HG03095 (cell line): Measurements from ENCODE around the gene MRPL52.
"Not testable (repeated sequence)": the region's sequence is repeated elsewhere in the genome, so short reads cannot be mapped to it uniquely, and the experiment has no call there.

Source experiments
- ATAC-seq: cut with Tn5 transposase; IDR thresholded peaks from one replicate; pipeline ENCODE4 v1.9.1; 2021; ENCODE audit warnings: moderate library complexity; ENCODE audit not compliant: unreplicated experiment

Gene MRPL52

GRCh38 chr14:22829661-22830442 lies at the start of gene MRPL52:
Gene MRPL52, plus strand, starts transcription at chr14:22829887. Its CDS starts 26 bp downstream, at chr14:22829913.
- ATAC-seq: peak; percentile 82

GRCh38 chr14:22780105-22780679 lies 49.5 kb upstream of the MRPL52 start:
- ATAC-seq: no peak

GRCh38 chr14:22780941-22781300 lies 48.8 kb upstream of the MRPL52 start:
- no peak for ATAC-seq

- ATAC-seq: no peak
Measured at GRCh38 chr14:22781301-22781991, 48.2 kb upstream of the MRPL52 start.

GRCh38 chr14:22786685-22787084 lies 43.0 kb upstream of the MRPL52 start:
- ATAC-seq: no peak

- ATAC-seq: no peak
Measured at GRCh38 chr14:22791301-22791700, 38.4 kb upstream of the MRPL52 start.

- no peak for ATAC-seq
Measured at GRCh38 chr14:22792158-22792557, 37.5 kb upstream of the MRPL52 start.

- ATAC-seq: not testable (repeated sequence)
Measured at GRCh38 chr14:22793550-22793949, 36.1 kb upstream of the MRPL52 start.

GRCh38 chr14:22793976-22794375 lies 35.7 kb upstream of the MRPL52 start:
- ATAC-seq: no peak

- no peak for ATAC-seq
Measured at GRCh38 chr14:22794551-22794951, 35.1 kb upstream of the MRPL52 start.

GRCh38 chr14:22796087-22796707 lies 33.5 kb upstream of the MRPL52 start:
- ATAC-seq: peak; percentile 45

GRCh38 chr14:22797017-22797917 lies 32.4 kb upstream of the MRPL52 start:
- no peak for ATAC-seq

- no peak for ATAC-seq
Measured at GRCh38 chr14:22798528-22798927, 31.2 kb upstream of the MRPL52 start.

GRCh38 chr14:22800346-22800745 lies 29.3 kb upstream of the MRPL52 start:
- no peak for ATAC-seq

- ATAC-seq: no peak
Measured at GRCh38 chr14:22801716-22802115, 28.0 kb upstream of the MRPL52 start.

GRCh38 chr14:22802860-22803686 lies 26.6 kb upstream of the MRPL52 start:
- ATAC-seq: peak; percentile 49

- ATAC-seq: peak; percentile 34
Measured at GRCh38 chr14:22803687-22803974, 26.1 kb upstream of the MRPL52 start.

GRCh38 chr14:22805235-22805634 lies 24.5 kb upstream of the MRPL52 start:
- not testable (repeated sequence) for ATAC-seq

- ATAC-seq: no peak
Measured at GRCh38 chr14:22807432-22808087, 22.1 kb upstream of the MRPL52 start.
